Testis (tissue), 2 donors: ENCODE data around the gene NRAP.

Experiments
- CTCF ChIP-seq, 3 experiments: fragments of 450-650 bp in 2 of 3; fragments of 200-600 bp in 1 of 3; sonication (generic) in 1 of 3; IDR thresholded peaks; one replicate each; pipeline ENCODE4 v1.5.1; 2016 to 2019; ENCODE audit warnings: antibody characterized with exemption in 3 of 3, mild to moderate bottlenecking in 2 of 3, moderate library complexity in 1 of 3
- POLR2A ChIP-seq: fragments of 450-650 bp; IDR thresholded peaks from one replicate; pipeline ENCODE4 v1.6.1; 2017; ENCODE audit warnings: antibody characterized with exemption, mild to moderate bottlenecking, moderate library complexity

GRCh38 chr10:113648478-113648877 lies 15.4 kb downstream of the NRAP start:
- TF ChIP-seq CTCF (IDR thresholded peaks at IDR 0.05) = no peak
- TF ChIP-seq POLR2A = no peak
